Prostate gland (tissue), 2 donors: Measurements from ENCODE around the gene CPA5. TPM values are rescaled to one million over a fixed set of nuclear protein-coding genes. Genes with fewer than 3 reads are reported as not detected.
A peak's percentile ranks its signal among the peaks of the same experiment; 100 is the strongest.

Experiments used
- DNase-seq: peaks from one replicate; pipeline ENCODE4 v3.0.0-alpha.2; 2019; ENCODE audit warnings: low spot score
- H3K27ac ChIP-seq, 2 donors: fragments of 200-600 bp; sonication (generic); 2 replicates each; pipeline ENCODE4 v1.5.1; 2017 to 2019
- H3K27me3 ChIP-seq: fragments of 200-600 bp; sonication (generic); replicated peaks from 2 replicates; pipeline ENCODE4 v1.5.1; 2019; ENCODE audit not compliant: insufficient read depth
- H3K36me3 ChIP-seq, 2 donors: fragments of 200-600 bp; sonication (generic); 1 replicate in 1 of 2; 2 replicates in 1 of 2; pipeline versions ENCODE4 v1.5.1 to v1.8.1; 2017 to 2019
- H3K4me1 ChIP-seq: fragments of 200-600 bp; sonication (generic); replicated peaks from 2 replicates; pipeline ENCODE4 v1.5.1; 2019
- H3K4me3 ChIP-seq, 2 donors: fragments of 200-600 bp; sonication (generic); 2 replicates each; pipeline ENCODE4 v1.5.1; 2017 to 2019
- H3K9me3 ChIP-seq: fragments of 200-600 bp; sonication (generic); 2 replicates; pipeline ENCODE4 v1.5.1; 2017
- POLR2A ChIP-seq: fragments of 450-650 bp; IDR thresholded peaks from one replicate; pipeline ENCODE4 v1.6.1; 2016; ENCODE audit warnings: antibody characterized with exemption, mild to moderate bottlenecking
- POLR2AphosphoS5 ChIP-seq: sonication (generic); formaldehyde crosslinking; IDR thresholded peaks from one replicate; pipeline ENCODE4 v1.6.1; 2017; ENCODE audit warnings: antibody characterized with exemption
- WGBS: methylation state at CpG from one replicate; pipeline ENCODE4 v1.1.5; 2018; 5-methylcytosine and 5-hydroxymethylcytosine counted together
- intact Hi-C: fragments of 100-400 bp; cut with DNase I; formaldehyde crosslinking; loops from one replicate; pipeline ENCODE4 v1.14.2; 2022
- total RNA-seq, 2 donors: library from RNA; depleted of rRNA; stranded (reverse); fragments of >200 nt; gene quantifications; one replicate each; pipeline ENCODE4 v1.1.0, GENCODE V29; 2016
- TF ChIP-seq, protein P1 (sequence below), 4 experiments: fragments of 200-600 bp in 2 of 4; fragments of 450-650 bp in 2 of 4; sonication (generic) in 2 of 4; IDR thresholded peaks; 1 replicate in 3 of 4; 2 replicates in 1 of 4; pipeline ENCODE4 v1.5.1; 2016 to 2019; ENCODE audit warnings: antibody characterized with exemption in 4 of 4, mild to moderate bottlenecking in 2 of 4, moderate library complexity in 2 of 4

The CPA5 gene
- total RNA-seq, 2 donors from 2014 or later = 1.5 TPM; not detected in 1

DNA sequence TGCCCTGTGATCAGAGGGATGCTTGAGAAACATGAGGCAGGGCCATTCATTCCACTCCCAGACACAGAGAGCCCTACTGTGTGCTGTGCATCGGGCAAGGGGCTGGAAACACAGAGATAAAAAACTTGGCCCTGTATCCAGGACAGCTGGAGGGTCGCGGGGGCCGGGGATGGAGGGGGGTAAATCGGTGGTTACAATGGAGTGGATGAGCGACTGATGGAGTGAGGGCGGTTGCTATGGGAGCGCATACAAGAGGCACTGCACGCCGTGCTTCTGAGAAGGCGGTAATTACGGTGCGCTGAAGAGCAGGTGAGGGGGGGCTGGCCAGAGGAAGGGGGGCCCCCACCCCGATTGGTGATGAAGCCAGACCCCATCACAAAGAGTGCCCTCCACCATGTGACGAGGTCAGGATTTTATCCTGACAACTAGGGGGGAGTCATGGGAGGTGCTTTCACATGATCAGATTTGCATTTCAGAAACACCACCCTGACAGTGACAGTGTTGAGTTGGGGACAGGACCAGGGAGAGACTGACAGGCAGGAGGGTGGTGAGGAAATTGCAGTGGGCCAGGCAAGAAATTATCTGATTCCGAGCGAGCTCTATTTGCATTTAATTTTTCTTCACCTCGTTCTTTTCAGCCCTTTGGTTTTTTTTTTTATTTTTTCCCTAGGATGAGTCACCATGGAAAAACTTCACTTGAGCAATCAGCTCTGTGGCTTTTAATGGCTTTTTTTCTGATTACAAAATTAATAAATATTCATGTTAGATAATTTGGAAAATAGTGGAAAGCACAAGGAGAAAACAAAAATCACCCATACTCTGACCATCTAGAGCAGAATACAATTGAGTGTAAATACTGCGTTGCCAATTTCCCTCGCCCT, 7.8 kb downstream of the CPA5 start:
- no peaks in the 10 kb centered on the region for H3K4me1 ChIP-seq
- peak overlapping the region in 1 of 2 donors; percentile 24 for H3K27ac ChIP-seq
- H3K27me3 ChIP-seq = no peaks in the 10 kb centered on the region
- DNase-seq = no peak
- intact Hi-C loops = no loop called here
- H3K4me3 ChIP-seq = no peak overlapping the region
- 69% methylated on average over 20 of the region's 20 CpGs for WGBS
- no peaks in the 10 kb centered on the region for H3K9me3 ChIP-seq
- TF ChIP-seq POLR2AphosphoS5 = no peak
- TF ChIP-seq POLR2A = no peak
- TF ChIP-seq, protein P1, sequence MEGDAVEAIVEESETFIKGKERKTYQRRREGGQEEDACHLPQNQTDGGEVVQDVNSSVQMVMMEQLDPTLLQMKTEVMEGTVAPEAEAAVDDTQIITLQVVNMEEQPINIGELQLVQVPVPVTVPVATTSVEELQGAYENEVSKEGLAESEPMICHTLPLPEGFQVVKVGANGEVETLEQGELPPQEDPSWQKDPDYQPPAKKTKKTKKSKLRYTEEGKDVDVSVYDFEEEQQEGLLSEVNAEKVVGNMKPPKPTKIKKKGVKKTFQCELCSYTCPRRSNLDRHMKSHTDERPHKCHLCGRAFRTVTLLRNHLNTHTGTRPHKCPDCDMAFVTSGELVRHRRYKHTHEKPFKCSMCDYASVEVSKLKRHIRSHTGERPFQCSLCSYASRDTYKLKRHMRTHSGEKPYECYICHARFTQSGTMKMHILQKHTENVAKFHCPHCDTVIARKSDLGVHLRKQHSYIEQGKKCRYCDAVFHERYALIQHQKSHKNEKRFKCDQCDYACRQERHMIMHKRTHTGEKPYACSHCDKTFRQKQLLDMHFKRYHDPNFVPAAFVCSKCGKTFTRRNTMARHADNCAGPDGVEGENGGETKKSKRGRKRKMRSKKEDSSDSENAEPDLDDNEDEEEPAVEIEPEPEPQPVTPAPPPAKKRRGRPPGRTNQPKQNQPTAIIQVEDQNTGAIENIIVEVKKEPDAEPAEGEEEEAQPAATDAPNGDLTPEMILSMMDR (IDR thresholded peaks at IDR 0.05) = no peak
- H3K36me3 ChIP-seq = no peaks in the 10 kb centered on the region

GRCh38 chr7:130353196-130353595, 8.6 kb downstream of the CPA5 start:
- H3K4me3 ChIP-seq = no peak overlapping the region
- intact Hi-C loops = no loop called here
- 94% methylated on average over 7 of the region's 7 CpGs for WGBS
- TF ChIP-seq, protein P1 (IDR thresholded peaks at IDR 0.05) = no peak
- TF ChIP-seq POLR2AphosphoS5 (no peak), POLR2A (no peak)
- H3K27me3 ChIP-seq = no peaks in the 10 kb centered on the region
- H3K36me3 ChIP-seq = no peaks in the 10 kb centered on the region
- H3K4me1 ChIP-seq = no peaks in the 10 kb centered on the region
- no peak for DNase-seq
- H3K9me3 ChIP-seq = no peaks in the 10 kb centered on the region
- no peak overlapping the region for H3K27ac ChIP-seq

DNA sequence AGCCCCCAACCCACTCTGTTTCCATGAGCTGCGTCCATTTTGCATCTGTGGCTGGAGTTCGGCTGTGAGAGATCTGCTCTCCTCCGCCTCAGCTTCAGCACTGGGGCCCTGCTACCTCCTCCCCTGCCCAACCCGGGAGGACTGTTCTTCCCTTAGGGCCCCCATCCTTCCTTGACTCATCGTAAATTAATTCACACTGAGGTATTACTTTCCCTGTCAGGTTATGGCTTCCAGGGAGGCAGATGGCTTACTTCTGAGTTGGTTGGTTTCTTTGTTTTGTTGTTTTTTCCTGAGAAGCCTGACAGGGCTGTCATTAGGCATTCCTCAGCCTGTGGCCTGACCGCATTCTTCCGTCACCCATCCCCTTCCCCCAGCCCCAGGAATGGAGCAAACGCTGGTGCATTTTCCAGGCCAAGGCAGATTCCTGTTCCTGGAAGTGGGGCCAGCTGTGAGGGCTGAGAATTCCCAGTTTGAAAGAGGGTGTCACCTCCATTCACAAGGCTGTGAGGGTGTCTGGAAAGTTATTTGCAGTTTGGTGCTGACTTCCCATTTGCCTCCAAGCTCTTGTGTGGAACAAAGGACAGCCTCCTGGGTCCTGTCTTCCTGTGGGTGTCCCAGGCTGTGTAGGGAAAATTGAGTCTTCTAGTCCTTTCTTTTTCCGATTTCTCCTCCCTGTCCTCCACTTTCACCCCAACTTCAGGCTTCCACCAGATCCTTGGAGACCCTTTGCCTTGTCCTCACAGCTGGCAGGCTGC, 11.7 kb downstream of the CPA5 start:
- TF ChIP-seq POLR2A (no peak), POLR2AphosphoS5 (peak; percentile 41)
- TF ChIP-seq, protein P1 (IDR thresholded peaks at IDR 0.05) = no peak
- no peaks in the 10 kb centered on the region for H3K27me3 ChIP-seq
- DNase-seq = peak; percentile 26
- H3K4me3 ChIP-seq = no peak overlapping the region
- 20% methylated on average over 9 of the region's 9 CpGs for WGBS
- peak overlapping the region; percentile 53 to 66 for H3K27ac ChIP-seq
- H3K9me3 ChIP-seq = peaks cover 4% of the 10 kb centered on the region
- no peaks in the 10 kb centered on the region for H3K4me1 ChIP-seq
- intact Hi-C loops = no loop called here
- no peaks in the 10 kb centered on the region for H3K36me3 ChIP-seq

GRCh38 chr7:130356876-130357611, 12.4 kb downstream of the CPA5 start:
- Histone ChIP-seq H3K4me3 (no peak overlapping the region), H3K4me1 (no peaks in the 10 kb centered on the region), H3K27me3 (no peaks in the 10 kb centered on the region), H3K9me3 (peaks cover 4% of the 10 kb centered on the region), H3K27ac (peak overlapping the region; percentile 53 to 66), H3K36me3 (no peaks in the 10 kb centered on the region)
- 62% methylated on average over 16 of the region's 16 CpGs for WGBS
- intact Hi-C loops = no loop called here
- DNase-seq = peak; percentile 60
- TF ChIP-seq POLR2A (no peak), POLR2AphosphoS5 (peak; percentile 58)
- TF ChIP-seq, protein P1 (IDR thresholded peaks at IDR 0.05) = no peak
